ENCODE measurements around the gene TRIM71.
"Not testable (repeated sequence)": the region's sequence is repeated elsewhere in the genome, so short reads cannot be mapped to it uniquely, and the experiment has no call there.

TRIM71 gene

GRCh38 chr3:32842987-32843386, 25.2 kb downstream of the TRIM71 start:
- no peak for DNase-seq (ENCODE audit: low read depth)

GRCh38 chr3:32843510-32844321, 25.9 kb downstream of the TRIM71 start:
- no peak for DNase-seq (ENCODE audit: low read depth)

GRCh38 chr3:32844322-32844654, 26.5 kb downstream of the TRIM71 start:
- no peak for DNase-seq (ENCODE audit: low read depth)

GRCh38 chr3:32844914-32845313, 27.1 kb downstream of the TRIM71 start:
- no peak for DNase-seq (ENCODE audit: low read depth)

GRCh38 chr3:32845546-32845945, 27.7 kb downstream of the TRIM71 start:
- DNase-seq (ENCODE audit: low read depth) = not testable (repeated sequence)

- not testable (repeated sequence) for DNase-seq (ENCODE audit: low read depth)
These were observed 29.2 kb downstream of the TRIM71 start for GRCh38 chr3:32847045-32847444.

- no peak for DNase-seq (ENCODE audit: low read depth)
These were observed 29.7 kb downstream of the TRIM71 start for GRCh38 chr3:32847528-32847927.

- DNase-seq (ENCODE audit: low read depth) = no peak
These were observed 30.4 kb downstream of the TRIM71 start for GRCh38 chr3:32848215-32848614.

GRCh38 chr3:32849046-32849445, 31.2 kb downstream of the TRIM71 start:
- DNase-seq (ENCODE audit: low read depth) = no peak

GRCh38 chr3:32850226-32850625, 32.4 kb downstream of the TRIM71 start:
- no peak for DNase-seq (ENCODE audit: low read depth)

GRCh38 chr3:32850636-32851035, 32.8 kb downstream of the TRIM71 start:
- no peak for DNase-seq (ENCODE audit: low read depth)

- no peak for DNase-seq (ENCODE audit: low read depth)
These were observed 34.3 kb downstream of the TRIM71 start for GRCh38 chr3:32852146-32852545.

- DNase-seq (ENCODE audit: low read depth) = no peak
These were observed 37.7 kb downstream of the TRIM71 start for GRCh38 chr3:32855350-32855953.

GRCh38 chr3:32856355-32856889, 38.6 kb downstream of the TRIM71 start:
- DNase-seq (ENCODE audit: low read depth) = no peak

- no peak for DNase-seq (ENCODE audit: low read depth)
These were observed 39.2 kb downstream of the TRIM71 start for GRCh38 chr3:32856901-32857507.

- DNase-seq (ENCODE audit: low read depth) = no peak
These were observed 40.1 kb downstream of the TRIM71 start for GRCh38 chr3:32857921-32858320.

- no peak for DNase-seq (ENCODE audit: low read depth)
These were observed 41.9 kb downstream of the TRIM71 start for GRCh38 chr3:32859604-32860237.

GRCh38 chr3:32860499-32860898, 42.7 kb downstream of the TRIM71 start:
- DNase-seq (ENCODE audit: low read depth) = no peak

- no peak for DNase-seq (ENCODE audit: low read depth)
These were observed 43.9 kb downstream of the TRIM71 start for GRCh38 chr3:32861681-32862080.

- DNase-seq (ENCODE audit: low read depth) = no peak
These were observed 44.6 kb downstream of the TRIM71 start for GRCh38 chr3:32862247-32862935.

- DNase-seq (ENCODE audit: low read depth) = no peak
These were observed 45.2 kb downstream of the TRIM71 start for GRCh38 chr3:32862936-32863487.

GRCh38 chr3:32865383-32865782, 47.6 kb downstream of the TRIM71 start:
- DNase-seq (ENCODE audit: low read depth) = no peak

Measured in GM04504 (cell line).